HTERT RPE-1 (cell line): ENCODE measurements around the gene KANSL1.

Experiments used
- in situ Hi-C: fragments of 300-500 bp; cut with MboI; formaldehyde crosslinking; loops from 4 replicates; pipeline ENCODE4 v1.14.3; 2020; ENCODE audit warnings: low sequenced_read_pairs

KANSL1 gene

GRCh38 chr17:46082257-46082656 is 111.0 kb downstream of the KANSL1 start:
- in situ Hi-C loops, result no loop called here

DNA sequence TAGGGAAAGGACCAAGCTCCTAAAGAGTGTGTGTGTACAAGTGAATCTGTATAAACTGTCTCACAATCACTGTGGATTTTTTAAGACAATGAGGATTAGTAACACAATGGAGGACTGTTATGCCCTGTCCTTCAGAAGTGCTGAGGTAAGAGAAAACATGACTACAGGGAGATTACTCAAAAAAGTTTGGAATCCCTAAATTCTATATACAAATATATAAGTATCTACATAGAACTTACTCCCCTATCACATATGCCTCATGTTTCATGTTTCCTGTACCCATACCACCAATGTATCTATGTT is 112.3 kb downstream of the KANSL1 start:
- in situ Hi-C loops, result no loop called here

GRCh38 chr17:46080118-46081017 is 112.9 kb downstream of the KANSL1 start:
- in situ Hi-C loops, result no loop called here

- in situ Hi-C loops, result no loop called here
Observed at GRCh38 chr17:46078675-46079074, 114.6 kb downstream of the KANSL1 start.

- in situ Hi-C loops, result no loop called here
Observed at GRCh38 chr17:46074540-46074939, 118.7 kb downstream of the KANSL1 start.

DNA sequence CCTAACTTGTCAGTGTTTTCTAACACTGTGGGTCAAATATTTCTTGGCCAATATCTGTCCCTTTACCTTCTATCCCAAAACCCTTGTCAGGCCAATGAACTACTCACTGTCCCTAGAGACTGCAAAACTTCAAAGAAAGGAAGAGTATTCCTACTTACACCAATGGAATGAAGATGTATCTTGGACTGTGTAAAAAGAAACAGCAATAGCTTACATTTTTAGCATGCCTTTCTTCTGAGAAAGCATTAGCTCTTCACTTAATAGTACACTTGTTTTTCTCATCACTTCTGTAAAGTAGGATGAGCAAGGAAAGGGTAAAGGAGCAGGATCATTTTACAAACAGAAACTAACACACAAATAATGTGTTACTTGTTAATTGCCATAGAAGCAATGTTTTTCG is 120.2 kb downstream of the KANSL1 start:
- in situ Hi-C loops, result no loop called here

GRCh38 chr17:46071796-46072195 is 121.4 kb downstream of the KANSL1 start:
- in situ Hi-C loops, result no loop called here

- in situ Hi-C loops, result no loop called here
Observed at GRCh38 chr17:46064460-46064859, 128.8 kb downstream of the KANSL1 start.

DNA sequence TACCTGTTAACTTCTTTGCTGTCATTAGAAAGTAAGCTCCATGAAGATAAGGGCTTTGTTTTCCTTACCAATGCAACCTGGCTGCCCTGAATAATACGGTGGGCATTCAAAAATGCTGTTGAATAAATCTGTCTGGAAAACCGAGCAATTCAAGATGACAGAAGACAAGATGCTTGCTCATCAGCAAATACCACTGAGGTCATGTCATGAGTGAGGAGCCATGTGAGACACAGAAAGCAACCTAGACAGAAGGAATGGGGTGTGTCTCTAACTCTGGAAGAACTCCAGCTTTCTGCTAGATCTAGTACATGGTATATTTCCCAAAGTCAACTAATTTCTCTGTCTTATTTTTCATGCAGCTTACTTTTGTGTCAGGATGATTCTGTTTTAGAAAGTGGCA is 130.0 kb downstream of the KANSL1 start:
- in situ Hi-C loops, result no loop called here

DNA sequence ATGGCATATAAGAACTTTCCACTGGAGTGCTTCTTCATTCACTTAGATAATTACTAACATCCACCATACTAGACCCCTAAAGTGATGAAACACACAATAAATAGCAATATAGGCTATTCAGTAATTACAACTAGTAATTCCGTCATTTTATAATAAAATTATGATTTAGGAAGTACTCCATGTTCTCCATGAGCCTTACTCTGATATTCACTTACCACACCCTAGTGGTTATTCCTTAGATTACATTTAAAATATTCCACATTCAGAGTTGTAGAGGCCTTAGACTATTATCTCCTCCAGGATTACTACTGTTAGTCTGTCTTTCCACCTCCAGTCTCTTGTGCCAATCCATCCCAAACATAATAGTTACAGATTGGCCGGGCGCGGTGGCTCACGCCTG is 131.8 kb downstream of the KANSL1 start:
- in situ Hi-C loops, result no loop called here

DNA sequence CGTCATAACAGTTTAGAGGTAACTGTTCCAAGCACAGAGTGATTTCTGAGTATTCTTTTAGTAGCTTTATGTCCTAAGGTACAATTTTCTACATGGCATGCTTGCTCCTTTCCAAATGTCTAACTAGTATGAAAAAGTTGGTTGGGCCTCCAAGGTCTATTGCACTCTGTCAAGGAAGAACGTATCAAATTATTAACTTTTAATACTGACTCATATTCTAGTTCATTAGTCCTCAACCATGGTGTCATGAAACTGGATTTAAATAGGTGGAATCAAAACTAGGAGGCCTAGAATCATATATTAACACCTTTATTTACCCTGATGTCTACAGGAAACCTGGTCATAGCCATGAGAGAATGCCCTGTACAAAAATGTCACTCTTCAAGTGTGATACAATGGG is 132.8 kb downstream of the KANSL1 start:
- in situ Hi-C loops, result no loop called here

- in situ Hi-C loops, result no loop called here
Observed at GRCh38 chr17:46059486-46059885, 133.7 kb downstream of the KANSL1 start.

GRCh38 chr17:46057366-46057765 is 135.9 kb downstream of the KANSL1 start:
- in situ Hi-C loops, result no loop called here

DNA sequence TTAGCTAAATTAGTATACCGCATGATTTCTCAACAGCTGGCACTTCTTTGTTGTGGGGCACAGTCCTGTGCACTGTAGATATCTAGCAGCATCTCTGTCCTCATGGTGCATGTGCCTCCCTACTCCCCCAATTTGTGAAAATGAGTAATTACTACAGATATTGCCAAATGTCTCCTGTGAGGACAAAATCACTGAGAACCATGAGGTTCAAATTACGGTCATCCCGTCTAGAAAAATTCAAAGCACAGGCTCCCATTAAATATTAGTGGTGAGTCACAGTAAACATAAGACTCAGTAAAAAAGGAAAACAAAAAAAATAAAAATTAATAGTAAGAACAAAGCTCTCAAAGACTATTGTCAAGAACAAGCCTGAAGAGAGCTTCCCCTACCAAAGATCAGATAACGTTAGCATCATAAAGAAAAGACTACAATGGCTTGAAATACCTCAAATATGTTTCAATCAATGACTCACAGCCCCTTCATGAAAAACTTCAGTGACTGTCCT is 136.4 kb downstream of the KANSL1 start:
- in situ Hi-C loops, result no loop called here

GRCh38 chr17:46053911-46054534 is 139.2 kb downstream of the KANSL1 start:
- in situ Hi-C loops, result no loop called here

- in situ Hi-C loops, result no loop called here
Observed at GRCh38 chr17:46049656-46050055, 143.6 kb downstream of the KANSL1 start.

DNA sequence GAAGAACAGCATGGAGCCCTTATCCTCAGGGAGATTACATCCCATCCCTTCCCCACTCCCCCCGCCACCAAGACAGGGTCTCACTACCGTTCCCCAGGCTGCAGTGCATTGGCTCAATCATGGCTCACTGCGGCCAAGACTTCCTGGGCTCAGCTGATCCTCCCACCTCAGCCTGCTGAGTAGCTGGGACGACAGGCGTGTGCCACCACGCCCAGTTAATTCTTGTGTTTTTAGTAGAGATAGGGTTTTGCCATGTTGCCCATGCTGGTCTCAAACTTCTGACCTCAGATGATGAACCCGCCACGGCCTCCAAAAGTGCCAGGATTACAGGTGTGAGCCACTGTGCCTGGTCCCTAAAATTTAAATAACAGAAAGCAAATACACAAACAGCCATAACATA is 145.4 kb downstream of the KANSL1 start:
- in situ Hi-C loops, result no loop called here

- in situ Hi-C loops, result no loop called here
Observed at GRCh38 chr17:46047398-46047797, 145.8 kb downstream of the KANSL1 start.

GRCh38 chr17:46046957-46047356 is 146.3 kb downstream of the KANSL1 start:
- in situ Hi-C loops, result no loop called here

DNA sequence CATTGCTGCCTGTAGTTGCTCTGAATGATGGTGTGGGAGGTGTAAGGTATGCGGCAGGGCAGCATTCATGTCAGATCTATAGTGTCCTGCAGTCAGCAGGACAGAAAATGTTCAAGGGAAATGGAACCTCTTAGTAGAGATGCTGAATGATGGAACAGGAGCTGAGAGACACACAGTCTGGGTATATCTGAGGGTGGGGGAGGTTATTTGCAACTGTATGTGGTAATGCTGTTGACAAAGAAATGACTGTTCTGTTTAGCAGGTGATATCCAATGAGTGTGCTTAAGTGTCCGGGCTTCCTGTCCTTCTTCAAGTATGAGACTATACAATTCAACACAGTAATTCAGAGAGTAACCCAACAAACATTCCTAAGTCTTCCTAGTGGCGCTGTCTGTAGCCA is 147.6 kb downstream of the KANSL1 start:
- in situ Hi-C loops, result no loop called here

DNA sequence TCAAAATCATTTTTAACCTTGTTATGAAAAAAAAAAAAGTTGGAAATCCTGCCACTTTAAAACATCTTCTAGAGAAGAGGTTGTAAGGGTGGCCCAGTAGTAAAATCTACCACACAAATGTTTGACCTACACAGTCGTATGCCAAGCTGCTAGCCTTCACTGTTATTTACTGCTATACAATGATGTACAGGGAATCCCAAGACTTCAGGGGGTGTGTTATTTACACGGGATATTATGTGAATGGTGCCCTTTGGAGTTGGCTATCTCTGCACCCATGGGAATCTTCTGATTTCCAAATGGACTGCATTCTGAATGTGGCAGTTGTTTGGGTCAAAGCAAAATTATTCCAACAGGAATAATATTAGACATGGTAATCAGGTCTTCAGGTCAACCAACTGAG is 148.2 kb downstream of the KANSL1 start:
- in situ Hi-C loops, result no loop called here

DNA sequence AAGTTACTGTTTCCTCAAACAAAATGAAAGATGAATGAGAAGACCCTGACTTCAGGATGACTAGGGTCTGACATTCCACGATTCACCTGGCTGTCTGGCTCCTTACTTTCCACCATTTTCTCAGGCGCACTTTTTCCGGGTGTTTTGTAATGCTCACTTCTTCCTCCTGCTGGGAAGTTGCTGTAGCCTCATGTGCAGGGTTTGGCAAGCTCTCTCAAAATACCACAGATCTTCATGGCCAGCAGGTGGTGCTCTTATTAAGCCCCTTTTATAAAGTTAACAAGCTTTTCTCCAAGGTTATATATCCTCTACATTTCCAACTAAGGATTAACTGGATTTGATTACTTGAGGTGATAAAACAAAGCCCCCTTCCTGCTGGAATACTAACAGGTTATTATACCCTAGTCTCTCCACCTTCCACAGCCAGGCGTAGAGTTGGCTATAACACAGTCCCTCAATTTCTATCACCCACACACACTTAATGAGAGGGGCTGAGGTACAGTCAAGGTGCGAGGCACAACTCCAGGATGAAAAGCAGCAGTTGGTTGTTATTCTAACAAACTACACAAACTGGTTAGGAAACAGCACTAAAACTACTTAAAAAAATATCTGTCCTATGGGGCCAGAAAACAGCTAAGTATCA is 148.8 kb downstream of the KANSL1 start:
- in situ Hi-C loops, result no loop called here
